Thyroid gland (tissue), 4 donors: ENCODE results near the gene SIK3.

ENCODE experiments used
- CTCF ChIP-seq, 6 experiments: fragments of 200-600 bp in 3 of 6; fragments of 450-650 bp in 3 of 6; sonication (generic) in 3 of 6; IDR thresholded peaks; one replicate each; pipeline ENCODE4 v1.5.1; 2016 to 2019; ENCODE audit warnings: antibody characterized with exemption in 6 of 6, mild to moderate bottlenecking in 2 of 6, inconsistent platforms in 1 of 6, moderate library complexity in 1 of 6
- POLR2A ChIP-seq, 2 donors: fragments of 450-650 bp; IDR thresholded peaks; one replicate each; pipeline ENCODE4 v1.6.1; 2017; ENCODE audit warnings: antibody characterized with exemption in 2 of 2, mild to moderate bottlenecking in 2 of 2, moderate library complexity in 1 of 2

DNA sequence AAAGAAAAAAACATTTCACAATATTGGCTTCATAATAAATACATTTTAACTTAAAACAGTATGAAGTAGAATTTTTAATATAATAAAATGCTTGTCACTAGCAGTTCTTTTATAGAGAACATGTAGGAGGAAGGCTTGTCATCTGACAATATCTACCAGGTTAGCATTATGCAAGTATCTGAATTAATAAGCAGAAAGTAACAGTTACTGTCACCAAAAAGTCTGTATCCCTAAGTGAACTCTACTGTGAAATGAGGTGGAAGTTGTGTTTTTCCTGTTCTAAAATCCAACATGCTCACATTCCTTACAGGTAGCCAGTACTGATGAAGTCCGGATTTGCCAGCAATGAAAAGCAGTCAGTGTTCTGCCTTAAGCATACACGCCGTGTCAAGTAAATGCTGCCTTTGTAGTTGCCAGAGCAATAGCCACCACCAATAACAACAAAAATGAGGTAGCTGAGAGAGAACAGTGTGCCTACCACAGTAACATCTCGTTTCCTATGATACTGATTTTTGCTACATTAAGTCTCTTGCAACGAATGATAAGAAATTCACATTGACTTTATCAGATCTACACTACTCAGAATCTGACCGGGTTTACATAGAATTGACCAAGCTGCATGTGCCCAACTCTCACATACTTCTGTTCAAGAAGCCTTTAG is 95.5 kb downstream of the SIK3 start:
- TF ChIP-seq CTCF (IDR thresholded peaks at IDR 0.05) (peak in 1 of 6 experiments; percentile 3), POLR2A (IDR thresholded peaks at IDR 0.05) (peak in 1 of 2 donors; percentile 47)
